Activated gamma-delta T cell treated with anti-CD3 and anti-CD28 coated beads, Interleukin-2, amount 50 U/mL, for 16 hours (primary cell): Measurements from ENCODE around the gene CLMP.
"Not testable (repeated sequence)": the region's sequence is repeated elsewhere in the genome, so short reads cannot be mapped to it uniquely, and the experiment has no call there.

Experiments
- DNase-seq: peaks from one replicate; pipeline ENCODE4 v3.0.0-alpha.2; 2020; ENCODE audit warnings: low read depth

The CLMP gene

GRCh38 chr11:123082977-123083376 is 112.1 kb downstream of the CLMP start:
- DNase-seq = no peak

GRCh38 chr11:123080015-123080414 is 115.0 kb downstream of the CLMP start:
- no peak for DNase-seq

- DNase-seq = no peak
Measured at GRCh38 chr11:123076484-123076883, 118.6 kb downstream of the CLMP start.

GRCh38 chr11:123073343-123074057 is 121.5 kb downstream of the CLMP start:
- DNase-seq = no peak

- no peak for DNase-seq
Measured at GRCh38 chr11:123072762-123073161, 122.3 kb downstream of the CLMP start.

- DNase-seq = no peak
Measured at GRCh38 chr11:123072332-123072761, 122.7 kb downstream of the CLMP start.

- DNase-seq = no peak
Measured at GRCh38 chr11:123069908-123070821, 124.9 kb downstream of the CLMP start.

GRCh38 chr11:123065621-123066020 is 129.4 kb downstream of the CLMP start:
- DNase-seq = no peak

- no peak for DNase-seq
Measured at GRCh38 chr11:123063826-123064657, 131.0 kb downstream of the CLMP start.

GRCh38 chr11:123062892-123063825 is 131.9 kb downstream of the CLMP start:
- DNase-seq = no peak

- peak; percentile 100 for DNase-seq
Measured at GRCh38 chr11:123062158-123062891, 132.7 kb downstream of the CLMP start.

GRCh38 chr11:123061403-123062157 is 133.5 kb downstream of the CLMP start, which contains the start of gene HSPA8:
Gene HSPA8, minus strand, starts transcription at chr11:123062136. Its CDS starts 812 bp downstream, at chr11:123061324.
- DNase-seq = peak; percentile 53

- DNase-seq = no peak
Measured at GRCh38 chr11:123060277-123061000, 134.6 kb downstream of the CLMP start.

GRCh38 chr11:123059041-123059920 is 135.8 kb downstream of the CLMP start:
- DNase-seq = not testable (repeated sequence)

GRCh38 chr11:123057661-123058305 is 137.3 kb downstream of the CLMP start:
- DNase-seq = no peak

GRCh38 chr11:123056835-123057491 is 138.1 kb downstream of the CLMP start:
- no peak for DNase-seq
